Activated naive CD4-positive, alpha-beta T cell (primary cell): ENCODE results near the gene ARID3A.

Source experiments
- DNase-seq, 4 experiments: peaks; one replicate each; lab custom pipeline; 2025; lab: John Stamatoyannopoulos, UW

Gene ARID3A

GRCh38 chr19:1003283-1003682 is 77.4 kb downstream of the ARID3A start:
- no peak for DNase-seq

GRCh38 chr19:1004204-1004802 is 78.5 kb downstream of the ARID3A start:
- no peak for DNase-seq

GRCh38 chr19:1004803-1005664 is 79.2 kb downstream of the ARID3A start:
- no peak for DNase-seq

- DNase-seq: no peak
These were observed 81.0 kb downstream of the ARID3A start for GRCh38 chr19:1006711-1007398.

GRCh38 chr19:1007399-1008251 is 81.8 kb downstream of the ARID3A start:
- no peak for DNase-seq

GRCh38 chr19:1008268-1009040 is 82.6 kb downstream of the ARID3A start:
- no peak for DNase-seq

GRCh38 chr19:1009041-1009980 is 83.5 kb downstream of the ARID3A start:
- DNase-seq: no peak

- no peak for DNase-seq
These were observed 84.2 kb downstream of the ARID3A start for GRCh38 chr19:1009981-1010538.

- DNase-seq: no peak
These were observed 85.0 kb downstream of the ARID3A start for GRCh38 chr19:1010586-1011510.

- no peak for DNase-seq
These were observed 86.0 kb downstream of the ARID3A start for GRCh38 chr19:1011831-1012333.

GRCh38 chr19:1012334-1012733 is 86.5 kb downstream of the ARID3A start:
- DNase-seq: no peak

- no peak for DNase-seq
These were observed 87.4 kb downstream of the ARID3A start for GRCh38 chr19:1013218-1013617.

- DNase-seq: no peak
These were observed 88.6 kb downstream of the ARID3A start for GRCh38 chr19:1014161-1015060.

- DNase-seq: no peak
These were observed 89.4 kb downstream of the ARID3A start for GRCh38 chr19:1015061-1015781.

- no peak for DNase-seq
These were observed 90.2 kb downstream of the ARID3A start for GRCh38 chr19:1015782-1016646.

GRCh38 chr19:1016647-1017114 is 90.8 kb downstream of the ARID3A start:
- DNase-seq: no peak
